HG03135 (cell line): ENCODE results near the gene GTF2IRD1.

Experiments
- ATAC-seq: cut with Tn5 transposase; IDR thresholded peaks from one replicate; pipeline ENCODE4 v1.9.1; 2021; ENCODE audit warnings: mild to moderate bottlenecking, moderate library complexity; ENCODE audit not compliant: unreplicated experiment

GTF2IRD1 gene

DNA sequence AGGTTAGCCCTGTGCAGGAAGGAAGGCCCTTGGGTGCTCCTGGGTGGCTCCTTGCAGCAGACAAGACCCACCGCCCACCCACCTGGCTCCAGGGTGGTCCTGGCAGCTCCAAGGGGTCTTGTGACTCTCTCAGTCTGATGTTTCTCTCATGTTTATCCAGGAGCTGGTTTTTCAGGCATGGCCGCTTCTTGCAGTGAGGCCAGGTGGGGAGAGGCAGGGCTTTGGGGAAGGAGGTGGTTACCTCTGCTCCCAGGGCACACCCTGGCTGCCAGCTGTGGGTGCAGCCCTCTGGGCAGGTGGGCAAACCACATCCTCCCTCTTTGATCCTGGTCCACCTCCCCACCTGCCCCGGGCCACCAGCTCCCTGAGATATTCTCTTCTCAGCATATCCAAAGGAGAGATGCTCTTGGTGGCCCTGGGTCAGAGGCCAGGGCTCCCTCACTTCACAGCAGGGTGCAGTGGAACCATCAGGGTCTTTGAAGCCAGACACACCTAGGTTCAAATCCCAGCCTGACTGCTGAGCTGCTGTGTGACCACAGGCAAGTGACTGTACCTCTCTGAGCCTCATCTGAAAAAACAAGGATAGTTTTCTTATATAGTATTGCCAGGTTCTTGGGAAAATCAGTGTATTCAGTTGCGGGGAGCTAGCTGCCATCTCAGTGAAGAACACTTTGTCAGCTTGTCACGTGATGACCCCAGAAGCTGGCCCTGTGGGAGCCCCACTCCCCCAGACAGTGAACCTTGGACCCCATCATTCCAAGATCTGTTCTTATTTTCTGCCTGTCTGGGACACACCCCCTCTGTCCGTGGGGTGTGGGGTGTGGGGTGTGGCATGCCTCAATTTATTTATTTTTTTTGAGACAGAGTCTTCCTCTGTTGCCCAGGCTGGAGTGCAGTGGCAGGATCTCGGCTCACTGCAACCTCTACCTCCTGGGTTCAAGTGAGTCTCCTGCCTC, 11.5 kb downstream of the GTF2IRD1 start:
- no peak for ATAC-seq

DNA sequence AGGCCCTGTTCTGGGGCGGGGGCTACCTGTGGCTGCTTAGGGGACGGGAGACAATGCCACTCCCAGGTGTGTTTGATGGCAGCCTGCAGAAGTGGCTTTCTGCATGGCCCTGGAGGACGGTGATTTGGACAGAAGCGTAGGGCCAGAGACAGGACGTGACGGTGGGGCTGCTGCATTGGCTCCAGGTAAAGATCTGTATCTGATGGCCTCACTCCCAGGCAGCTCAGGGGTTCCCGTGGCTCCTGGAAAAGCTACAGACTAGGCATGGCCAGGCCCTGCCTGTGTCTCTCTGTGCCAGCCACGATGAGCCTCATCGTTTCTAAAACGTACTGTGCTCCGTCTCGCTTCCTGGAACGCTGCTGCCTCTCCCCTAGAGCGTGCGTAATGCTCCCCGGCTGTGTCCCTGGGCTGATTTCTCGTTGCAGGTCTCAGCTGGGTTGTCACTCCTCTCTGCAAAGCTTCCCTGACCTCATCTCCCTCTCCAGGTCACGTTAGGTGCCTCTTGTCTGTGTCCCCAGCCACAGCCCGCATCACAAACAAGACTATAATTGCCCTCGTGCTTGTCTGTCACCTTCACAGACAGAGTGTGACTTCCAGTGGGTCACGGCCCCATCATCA, 12.6 kb downstream of the GTF2IRD1 start:
- no peak for ATAC-seq

DNA sequence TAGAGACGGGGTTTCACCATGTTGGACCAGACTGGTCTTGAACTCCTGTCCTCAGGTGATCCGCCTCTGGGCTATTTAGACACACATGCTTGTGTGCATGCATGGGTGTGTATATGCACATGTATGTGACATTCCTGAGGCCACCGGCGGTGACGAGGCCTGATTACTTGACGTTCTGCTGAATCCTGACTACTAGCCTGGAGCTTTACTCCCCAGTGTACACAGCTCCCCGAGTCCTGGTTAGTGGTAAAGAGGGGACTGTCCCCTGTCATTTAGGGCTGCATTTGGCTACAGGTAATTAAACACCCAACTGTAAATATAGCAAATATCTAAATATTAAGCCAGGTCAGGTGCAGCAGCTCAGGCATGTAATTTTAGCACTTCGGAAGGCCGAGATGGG, 14.2 kb downstream of the GTF2IRD1 start:
- no peak for ATAC-seq

DNA sequence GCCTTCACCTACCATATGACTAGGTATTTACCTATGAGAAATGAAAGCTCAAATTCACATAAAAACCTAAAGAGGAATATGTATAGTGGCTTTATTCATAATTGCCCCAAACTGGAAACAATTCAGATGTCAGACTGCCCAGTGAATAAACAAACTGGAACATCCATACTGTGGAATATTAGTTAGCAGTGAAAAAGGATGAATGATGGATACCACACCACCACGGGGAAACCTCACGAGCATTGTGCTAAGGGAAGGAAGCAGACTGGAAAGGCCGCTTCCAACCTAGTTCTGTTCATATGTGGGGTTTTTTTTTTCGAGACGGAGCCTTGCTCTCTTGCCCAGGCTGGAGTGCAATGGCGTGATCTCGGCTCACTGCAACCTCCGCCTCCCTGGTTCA, 16.8 kb downstream of the GTF2IRD1 start:
- ATAC-seq = no peak

DNA sequence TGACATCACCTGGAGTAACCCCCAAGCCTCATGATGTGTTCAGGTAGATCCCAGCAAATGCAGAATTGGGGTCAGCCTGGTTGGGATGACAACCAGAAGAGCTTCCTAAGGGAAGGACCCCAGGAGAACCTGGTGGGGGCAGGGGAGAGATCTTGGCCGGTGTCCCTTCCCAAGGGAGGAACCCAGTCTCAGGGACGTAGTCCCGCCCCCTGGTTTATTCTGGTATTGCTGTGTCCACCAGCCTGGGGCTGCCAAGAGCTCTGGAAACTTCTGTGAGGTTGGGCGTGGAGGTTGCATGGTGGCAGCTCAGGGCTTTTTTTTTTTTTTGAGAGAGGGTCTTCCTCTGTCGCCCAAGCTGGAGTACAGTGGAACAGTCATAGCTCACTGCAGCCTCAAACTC, 19.4 kb downstream of the GTF2IRD1 start:
- ATAC-seq = no peak

DNA sequence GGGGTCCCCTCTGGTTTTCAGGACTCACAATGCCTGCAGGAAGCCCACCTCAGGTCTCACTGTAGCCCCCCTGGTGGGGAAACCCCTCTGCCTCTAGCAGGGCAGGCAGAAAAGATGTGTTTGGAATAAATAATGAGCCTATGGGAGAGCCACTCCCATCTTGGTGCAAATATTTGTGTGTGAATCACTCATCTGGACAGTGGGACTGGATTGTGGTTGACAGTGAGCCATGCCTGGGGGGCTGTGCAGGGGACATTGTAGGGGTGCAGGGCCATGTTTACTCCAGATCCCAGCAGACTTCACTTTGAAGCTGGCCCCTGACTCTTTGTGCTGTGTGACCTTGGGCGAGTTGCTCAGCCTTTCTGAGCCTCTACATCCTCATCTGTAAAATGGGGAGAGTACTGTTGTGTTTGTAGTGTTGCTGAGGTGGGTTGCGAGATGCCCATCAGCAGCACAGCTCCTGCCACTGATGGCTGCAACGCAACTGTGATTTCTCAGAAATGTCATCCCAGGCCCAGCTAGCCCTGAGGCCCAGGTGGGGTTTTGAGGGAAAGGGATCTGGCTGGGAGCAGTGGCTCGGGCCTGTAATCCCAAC, 20.7 kb downstream of the GTF2IRD1 start:
- no peak for ATAC-seq

DNA sequence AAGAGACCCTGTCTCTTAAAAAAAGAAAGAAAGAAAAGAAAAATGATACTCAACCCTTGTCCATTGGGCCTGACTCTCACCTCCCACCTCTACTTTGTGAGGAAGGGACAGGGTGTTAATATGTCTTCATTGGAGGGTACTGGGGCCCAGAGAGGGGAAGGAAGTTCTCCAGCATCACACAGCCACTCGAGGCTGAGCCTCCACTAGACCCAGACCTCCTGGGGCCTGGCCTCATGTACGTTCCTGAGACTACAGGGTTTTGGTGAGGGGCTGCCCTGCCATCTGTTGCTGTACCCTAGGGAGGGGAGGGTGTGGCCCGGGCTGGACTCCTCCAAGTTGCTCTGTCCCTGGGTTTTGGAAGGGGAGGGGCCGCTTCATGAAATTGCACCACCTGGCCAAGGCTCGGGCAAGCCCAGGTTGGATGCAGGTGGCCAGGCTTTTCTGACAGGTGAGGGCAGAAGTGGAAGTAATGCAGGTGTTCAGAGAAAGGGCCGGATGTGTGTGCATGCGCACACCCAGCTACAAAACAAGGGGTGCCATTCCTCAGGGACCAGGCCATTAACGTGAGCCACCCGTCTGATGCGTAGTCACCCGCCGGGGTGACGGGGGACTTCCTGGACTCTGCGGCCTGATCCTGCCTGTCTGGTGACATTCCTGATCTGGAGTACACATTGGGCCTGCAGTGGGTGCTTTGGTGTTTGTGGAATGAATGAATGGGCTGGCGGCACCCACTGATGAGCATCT, 21.7 kb downstream of the GTF2IRD1 start:
- no peak for ATAC-seq

DNA sequence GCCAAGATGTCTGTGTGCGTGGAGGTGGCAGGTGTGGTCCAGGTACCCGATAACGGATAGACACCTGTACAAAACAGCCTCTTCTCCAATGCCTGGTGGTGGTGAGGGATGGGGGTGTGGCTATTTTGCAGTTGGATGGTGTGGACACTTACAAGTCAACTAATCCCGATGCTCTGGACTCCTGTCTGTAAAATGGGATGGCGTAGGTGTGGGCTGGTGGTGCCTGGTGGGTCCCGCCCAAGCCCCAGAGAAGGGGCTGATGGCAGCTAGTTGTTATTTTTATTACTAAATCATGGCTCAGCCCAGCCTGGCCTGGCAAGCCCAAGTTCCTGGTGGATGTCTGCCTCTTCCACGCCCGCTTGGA, 22.3 kb downstream of the GTF2IRD1 start:
- ATAC-seq = no peak

DNA sequence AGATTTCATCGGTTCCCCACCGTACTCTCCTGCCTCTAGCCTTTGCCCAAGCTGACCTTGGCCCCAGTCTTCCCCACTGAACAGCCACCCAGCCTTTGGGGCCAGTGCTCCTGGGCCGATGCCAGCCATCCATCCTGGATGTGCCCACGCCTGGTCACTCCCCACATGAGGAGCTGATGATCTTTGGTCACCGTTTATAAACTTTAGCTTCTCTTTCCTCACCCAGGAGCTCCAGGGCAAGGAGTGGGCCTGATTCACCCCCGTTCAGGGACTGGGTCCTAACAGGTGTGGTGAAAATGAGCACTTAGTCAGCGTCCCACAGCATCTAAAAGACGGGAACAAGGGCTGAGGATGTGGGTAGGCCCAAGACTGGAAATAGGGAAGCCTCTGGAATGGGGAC, 22.9 kb downstream of the GTF2IRD1 start:
- no peak for ATAC-seq

DNA sequence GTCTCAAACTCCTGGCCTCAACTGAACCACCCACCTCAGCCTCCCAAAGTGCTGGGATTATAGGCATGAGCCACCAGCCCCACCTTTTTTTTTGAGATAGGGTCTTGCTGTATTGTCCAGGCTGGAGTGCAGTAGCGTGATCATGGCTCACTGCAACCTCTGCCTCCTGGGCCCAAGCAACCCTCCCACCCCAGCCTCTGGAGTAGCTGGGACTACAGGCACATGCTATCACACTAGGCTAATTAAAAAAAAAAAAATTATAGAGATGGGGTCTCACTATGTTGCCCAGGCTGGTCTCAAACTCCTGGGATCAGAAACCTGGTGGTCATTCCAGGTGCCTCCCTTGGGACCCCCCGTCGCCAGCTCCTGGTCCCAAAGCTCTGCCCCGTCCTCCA, 25.0 kb downstream of the GTF2IRD1 start:
- ATAC-seq = no peak

DNA sequence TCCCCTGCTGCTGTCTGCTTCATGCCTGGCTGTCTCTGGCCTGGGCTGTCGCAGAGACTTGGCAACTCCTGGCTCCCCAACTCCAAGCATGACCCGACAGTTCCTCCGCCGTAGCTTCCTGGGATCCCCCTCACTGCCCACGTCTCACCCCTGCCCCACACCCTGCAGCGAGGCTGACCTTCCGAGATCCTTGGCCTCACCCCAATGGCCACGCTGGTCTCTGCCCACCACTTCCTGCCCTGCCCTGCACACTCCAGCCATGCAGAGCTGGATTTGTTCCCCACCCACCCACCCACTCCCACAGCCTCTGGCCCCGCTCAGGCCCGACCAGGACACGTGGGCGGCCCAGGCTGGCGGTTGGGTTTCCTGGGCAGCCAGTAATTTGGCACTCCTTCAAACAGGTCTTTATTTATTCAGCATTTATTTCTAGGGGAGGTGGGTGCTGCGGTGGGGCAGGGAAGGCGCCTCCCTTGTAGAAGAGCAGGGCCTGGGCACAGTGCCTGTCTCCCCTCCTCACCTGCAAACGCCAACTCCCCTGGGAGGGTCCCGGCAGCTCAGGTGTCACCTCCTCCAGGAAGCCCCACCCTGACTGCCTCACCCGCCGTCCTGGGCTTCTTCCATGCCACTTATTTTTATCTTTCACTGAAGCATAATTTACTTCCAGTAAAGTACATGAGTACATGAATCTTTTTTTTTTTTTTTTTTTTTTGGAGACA, 25.5 kb downstream of the GTF2IRD1 start:
- ATAC-seq = no peak

DNA sequence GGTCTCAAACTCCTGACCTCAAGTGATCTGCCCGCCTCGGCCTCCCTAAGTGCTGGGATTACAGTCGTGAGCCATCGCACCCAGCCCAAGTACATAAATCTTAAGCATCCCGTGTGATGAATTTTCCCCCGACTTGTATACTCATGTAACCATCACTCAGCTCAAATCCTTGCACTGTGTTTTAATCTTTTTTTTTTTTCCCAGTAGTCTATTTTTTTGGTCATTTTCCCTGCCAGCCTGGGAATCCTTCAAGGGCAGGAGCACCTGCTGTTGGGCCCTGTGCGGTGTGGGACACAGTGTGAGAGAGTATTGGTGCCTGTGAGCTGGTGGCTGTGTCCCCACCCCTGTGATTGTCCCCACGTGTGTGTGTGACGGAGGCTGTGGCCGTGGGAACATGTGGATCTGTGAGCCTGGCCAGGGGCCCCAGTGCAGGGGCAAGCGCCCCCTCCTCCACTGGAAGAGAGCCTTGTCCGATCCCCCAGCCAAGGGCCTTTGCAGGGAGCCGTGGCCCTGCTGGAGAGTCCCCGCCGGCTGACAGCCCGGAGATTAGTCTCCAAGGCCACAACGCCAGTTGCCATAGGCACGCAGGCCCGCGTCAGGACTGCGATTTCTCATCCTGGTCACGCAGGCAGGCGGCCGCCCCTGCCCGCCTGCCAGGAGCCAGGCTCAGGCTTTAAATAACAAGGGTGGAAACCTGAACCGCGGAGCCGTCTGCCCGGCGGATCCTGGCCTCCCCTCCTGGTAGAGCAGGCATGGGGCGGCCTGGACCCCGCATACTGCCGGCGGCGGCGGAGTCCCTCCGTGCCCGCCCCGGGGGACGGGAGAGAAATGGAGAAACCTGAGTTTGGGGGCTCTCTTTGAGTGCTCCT, 26.5 kb downstream of the GTF2IRD1 start:
- ATAC-seq = no peak

DNA sequence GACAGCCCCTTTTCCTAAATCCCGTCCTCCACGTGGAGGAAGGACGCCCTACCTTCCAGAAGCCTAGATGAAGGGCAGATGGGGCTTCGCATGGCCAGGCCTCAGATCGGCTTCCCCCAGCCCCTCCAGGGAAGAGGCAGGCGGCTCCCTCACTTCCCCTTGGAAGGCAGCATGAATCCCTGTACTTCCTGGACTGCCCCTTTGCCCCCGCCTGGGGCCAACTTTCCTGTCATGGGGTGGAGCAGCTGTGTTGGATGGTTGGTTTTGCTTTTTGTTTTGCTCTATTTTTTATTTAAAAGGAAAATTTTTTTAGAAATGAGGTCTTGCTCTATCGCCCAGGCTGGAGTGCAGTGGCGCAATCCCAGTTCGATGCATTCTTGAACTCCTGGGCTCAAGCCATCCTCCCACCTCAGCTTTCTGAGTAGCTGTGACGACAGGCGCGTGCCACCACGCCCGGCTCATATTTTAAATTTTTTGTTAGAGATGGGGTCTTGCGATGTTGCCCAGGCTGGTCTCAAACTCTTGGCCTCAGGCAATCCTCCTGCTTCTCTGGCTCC, 27.2 kb downstream of the GTF2IRD1 start:
- ATAC-seq = no peak

DNA sequence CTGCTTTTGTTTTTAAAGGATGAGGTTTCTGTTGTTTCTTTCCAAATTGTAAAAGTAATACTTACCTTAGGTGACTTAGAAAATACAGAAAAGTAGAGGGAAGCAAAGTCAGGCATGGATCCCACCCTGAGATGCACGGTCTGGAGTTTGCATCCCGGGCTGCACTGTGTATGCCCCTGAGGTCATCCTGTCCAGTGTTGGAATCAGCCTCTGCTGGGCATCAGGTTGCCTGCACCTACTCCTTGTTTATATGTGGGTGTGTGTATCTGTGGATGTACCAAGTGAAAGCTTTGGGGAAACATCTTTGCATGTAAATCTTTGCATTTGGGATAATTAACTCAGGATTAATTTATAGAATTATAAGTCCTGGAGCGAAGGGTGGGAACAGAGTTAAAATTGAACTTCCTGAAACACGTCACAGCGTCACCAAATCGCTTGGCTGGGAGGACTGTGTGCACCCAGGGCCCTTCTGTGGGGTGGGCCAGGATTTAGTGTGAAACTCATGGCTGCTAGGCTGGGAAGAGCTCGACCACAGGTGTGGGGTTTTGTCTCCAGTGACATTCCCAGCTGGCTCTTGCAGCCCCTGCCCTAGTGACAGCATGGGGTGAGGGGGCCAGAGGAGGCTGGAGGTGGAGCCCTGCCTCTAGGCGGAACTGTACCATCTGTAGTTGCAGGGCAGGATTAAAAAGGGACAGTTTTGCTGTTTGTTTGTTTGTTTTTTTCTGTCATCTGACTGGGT, 27.9 kb downstream of the GTF2IRD1 start:
- no peak for ATAC-seq

DNA sequence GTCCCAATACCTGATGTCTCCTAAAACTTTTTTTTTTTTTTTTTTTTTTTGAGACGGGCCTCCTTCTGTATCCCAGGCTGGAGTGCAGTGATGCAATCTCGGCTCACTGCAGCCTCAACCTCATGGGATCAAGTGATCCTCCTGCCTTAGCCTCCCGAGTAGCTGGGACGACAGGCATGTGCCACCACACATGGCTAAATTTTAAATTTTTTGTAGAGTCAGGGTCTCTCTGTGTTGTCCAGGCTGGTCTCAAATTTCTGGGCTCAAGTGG, 28.4 kb downstream of the GTF2IRD1 start:
- ATAC-seq = no peak

DNA sequence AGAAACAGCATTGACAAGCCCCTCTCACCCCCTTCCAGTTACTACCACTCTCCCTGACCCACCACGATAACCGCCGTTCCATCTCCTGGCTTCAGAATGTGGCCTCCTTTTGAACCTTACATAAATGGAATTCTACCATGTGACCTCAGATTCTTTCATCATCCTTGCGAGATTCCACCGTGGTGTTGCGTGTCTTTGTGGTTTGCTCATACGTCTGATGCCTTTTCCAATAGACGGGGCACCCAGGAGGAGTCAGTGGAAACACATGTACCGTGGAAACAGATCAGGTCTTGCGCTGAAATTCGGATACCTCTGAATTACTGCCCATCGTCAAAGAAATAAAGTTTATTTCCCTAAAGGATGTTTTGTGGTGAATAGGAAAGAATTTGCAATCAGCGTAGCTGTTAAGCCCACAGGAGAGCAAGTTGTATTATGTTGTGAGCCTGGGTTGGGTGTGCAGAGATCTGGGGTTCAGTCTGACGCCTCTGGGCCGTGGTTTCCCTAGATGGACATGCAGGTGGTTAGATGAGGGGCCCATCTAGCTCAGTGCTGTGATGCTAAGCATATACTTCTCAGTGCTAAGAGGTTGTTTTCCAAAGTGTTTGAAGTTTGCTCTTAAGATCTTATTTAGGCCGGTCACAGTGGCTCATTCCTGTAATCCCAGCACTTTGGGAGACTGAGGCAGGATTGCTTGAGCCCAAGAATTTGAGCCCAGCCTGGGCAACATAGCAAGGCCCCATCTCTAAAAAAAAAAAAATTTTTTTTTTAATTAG, 29.1 kb downstream of the GTF2IRD1 start:
- ATAC-seq = no peak

DNA sequence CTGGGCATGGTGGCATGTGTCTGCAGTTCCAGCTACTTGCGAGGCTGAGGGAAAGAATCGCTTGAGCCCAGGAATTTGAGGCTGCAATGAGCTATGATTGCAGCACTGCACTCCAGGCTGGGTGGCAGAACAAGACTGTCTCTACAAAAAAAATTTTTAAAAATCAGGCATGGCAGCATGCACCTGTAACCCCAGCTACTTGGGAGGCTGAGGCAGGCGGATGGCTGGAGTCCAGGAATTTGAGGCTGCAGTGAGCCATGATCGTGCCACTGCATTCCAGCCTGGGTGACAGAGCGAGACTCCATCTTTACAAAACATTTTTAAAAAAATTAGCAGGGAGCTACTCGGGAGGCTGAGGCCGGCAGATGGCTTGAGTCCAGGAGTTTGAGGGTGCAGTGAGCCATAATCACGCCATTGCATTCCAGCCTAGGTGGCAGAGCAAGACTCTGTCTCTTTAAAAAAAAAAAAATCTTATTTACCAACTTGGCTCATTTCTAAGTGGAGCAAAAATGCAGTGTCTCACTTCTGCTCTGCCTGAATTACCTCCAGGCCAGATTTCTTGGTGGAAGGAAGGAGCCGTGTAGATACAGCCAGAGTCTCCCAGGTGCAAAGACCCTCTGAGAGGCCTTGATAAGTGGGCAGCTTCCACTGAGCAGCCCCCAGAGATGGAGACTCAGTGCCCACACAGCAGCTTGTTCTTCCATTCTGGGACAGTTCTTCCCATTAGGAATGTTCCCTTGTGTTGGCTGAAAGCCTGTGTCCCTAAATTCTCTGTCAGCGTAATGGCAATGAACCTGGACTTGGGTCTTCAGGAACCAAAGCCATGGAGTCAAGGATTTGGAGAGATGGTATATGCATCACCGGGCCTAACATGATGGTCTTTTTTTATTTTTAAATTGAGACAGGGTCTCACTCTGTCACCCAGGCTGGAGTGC, 30.0 kb downstream of the GTF2IRD1 start:
- ATAC-seq = no peak
